Endothelial cell (in vitro differentiated cells): ENCODE measurements around the gene NAA15. TPM values are rescaled to one million over a fixed set of nuclear protein-coding genes. Genes with fewer than 3 reads are reported as not detected.

ENCODE experiments used
- DNase-seq: peaks from one replicate; pipeline ENCODE4 v3.0.0; 2021; ENCODE audit warnings: low spot score
- H3K27ac Mint-ChIP-seq: one replicate; pipeline ENCODE4 v1.8.0; 2021; ENCODE audit warnings: mixed read lengths, inconsistent platforms; ENCODE audit not compliant: unreplicated experiment
- H3K27me3 Mint-ChIP-seq: one replicate; pipeline ENCODE4 v1.8.0; 2021; ENCODE audit warnings: mild to moderate bottlenecking, moderate library complexity, mixed read lengths, inconsistent platforms; ENCODE audit not compliant: unreplicated experiment
- H3K36me3 Mint-ChIP-seq: one replicate; pipeline ENCODE4 v1.8.0; 2021; ENCODE audit warnings: mild to moderate bottlenecking, low read depth, mixed read lengths, inconsistent platforms; ENCODE audit not compliant: unreplicated experiment
- H3K4me1 Mint-ChIP-seq: one replicate; pipeline ENCODE4 v1.8.0; 2021; ENCODE audit warnings: mild to moderate bottlenecking, mixed read lengths, inconsistent platforms; ENCODE audit not compliant: unreplicated experiment
- H3K4me3 Mint-ChIP-seq: one replicate; pipeline ENCODE4 v1.8.0; 2021; ENCODE audit warnings: mild to moderate bottlenecking, mixed read lengths, inconsistent platforms; ENCODE audit not compliant: unreplicated experiment
- H3K9me3 Mint-ChIP-seq: one replicate; pipeline ENCODE4 v1.8.0; 2021; ENCODE audit warnings: mixed read lengths, inconsistent platforms; ENCODE audit not compliant: unreplicated experiment
- CTCF ChIP-seq: fragments of 200-600 bp; sonication (generic); IDR thresholded peaks from one replicate; pipeline ENCODE4 v1.5.0; 2021; ENCODE audit warnings: antibody characterized with exemption; ENCODE audit not compliant: unreplicated experiment
- total RNA-seq: library from RNA; stranded (reverse); fragmentation: NEBNext Ultra II Directional; extraction: Animal tissue kit (Norgen Biotek cat#: 25700); gene quantifications from one replicate; pipeline ENCODE4 v1.2.1, GENCODE V29; 2021; ENCODE audit not compliant: unreplicated experiment

The NAA15 gene
- total RNA-seq, 1 donor from 2014 or later, result 37.8 TPM

- Mint-ChIP-seq H3K36me3 (no peaks in the 10 kb centered on the region), H3K27me3 (peaks cover 6% of the 10 kb centered on the region), H3K4me1 (peaks cover 3% of the 10 kb centered on the region), H3K4me3 (peak within 1 kb of the TSS; percentile 53), H3K27ac (no peak within 1 kb of the TSS), H3K9me3 (no peaks in the 10 kb centered on the region)
- peak; percentile 40 for DNase-seq
- no peak for TF ChIP-seq CTCF
Observed at GRCh38 chr4:139279760-139280620, 21.3 kb upstream of the NAA15 start, which contains the start of gene MGARP. TSS of gene MGARP (minus strand) at chr4:139280225. CDS start at chr4:139280158, 67 bp downstream.

- H3K27me3 Mint-ChIP-seq, result peaks cover 6% of the 10 kb centered on the region
- no peak overlapping the region for H3K27ac Mint-ChIP-seq
- no peak for TF ChIP-seq CTCF
- DNase-seq, result no peak
- H3K9me3 Mint-ChIP-seq, result no peaks in the 10 kb centered on the region
- peaks cover 3% of the 10 kb centered on the region for H3K4me1 Mint-ChIP-seq
- H3K4me3 Mint-ChIP-seq, result no peak overlapping the region
- no peaks in the 10 kb centered on the region for H3K36me3 Mint-ChIP-seq
Observed at GRCh38 chr4:139282065-139282720, 19.1 kb upstream of the NAA15 start.

GRCh38 chr4:139282721-139283075, 18.6 kb upstream of the NAA15 start:
- Mint-ChIP-seq H3K4me3 (no peak overlapping the region), H3K4me1 (peaks cover 3% of the 10 kb centered on the region), H3K36me3 (no peaks in the 10 kb centered on the region), H3K27ac (no peak overlapping the region), H3K27me3 (peaks cover 6% of the 10 kb centered on the region), H3K9me3 (no peaks in the 10 kb centered on the region)
- TF ChIP-seq CTCF, result no peak
- DNase-seq, result no peak

- Mint-ChIP-seq H3K4me1 (no peaks in the 10 kb centered on the region), H3K9me3 (no peaks in the 10 kb centered on the region), H3K4me3 (no peak overlapping the region), H3K36me3 (no peaks in the 10 kb centered on the region), H3K27me3 (no peaks in the 10 kb centered on the region), H3K27ac (no peak overlapping the region)
- no peak for TF ChIP-seq CTCF
- no peak for DNase-seq
Observed at GRCh38 chr4:139286186-139286698, 15.1 kb upstream of the NAA15 start.
